ENCODE results near the gene USP24. TPM values are rescaled to one million over a fixed set of nuclear protein-coding genes. Genes with fewer than 3 reads are reported as not detected.

Gene USP24
- total RNA-seq, 1 experiment from 2014 or later: 45.7 TPM

GRCh38 chr1:55170426-55170825 lies 44.7 kb downstream of the USP24 start:
- H3K9me3 Mint-ChIP-seq (ENCODE audit: unreplicated experiment): peaks cover 8% of the 10 kb centered on the region
- H3K4me3 Mint-ChIP-seq (ENCODE audit: unreplicated experiment): no peak overlapping the region
- POLR2A ChIA-PET: no interaction called here
- H3K27ac Mint-ChIP-seq (ENCODE audit: low read depth, unreplicated experiment): peak overlapping the region; percentile 22
- intact Hi-C loops (cut with micrococcal nuclease): no loop called here
- H3K4me1 Mint-ChIP-seq (ENCODE audit: insufficient read depth, unreplicated experiment): peaks cover 5% of the 10 kb centered on the region
- H3K36me3 Mint-ChIP-seq (ENCODE audit: insufficient read depth, unreplicated experiment): peaks cover 45% of the 10 kb centered on the region
- CTCF ChIA-PET: interaction anchor here (0.6 kb wide), 1 partner anchor 92 kb away, joined by 3 read pairs; no protein-coding TSS in a partner anchor
- no peak for TF ChIP-seq CTCF (IDR thresholded peaks at IDR 0.05; ENCODE audit: unreplicated experiment)
- H3K27me3 Mint-ChIP-seq (ENCODE audit: insufficient read depth, unreplicated experiment): no peaks in the 10 kb centered on the region
- no peak for DNase-seq (ENCODE audit: unreplicated experiment)
- BruUV-seq (replicated peaks): no TSS peak

- intact Hi-C loops (cut with micrococcal nuclease): no loop called here
- H3K27me3 Mint-ChIP-seq (ENCODE audit: insufficient read depth, unreplicated experiment): no peaks in the 10 kb centered on the region
- H3K4me3 Mint-ChIP-seq (ENCODE audit: unreplicated experiment): no peak overlapping the region
- ChIA-PET CTCF (no interaction called here), POLR2A (no interaction called here)
- H3K9me3 Mint-ChIP-seq (ENCODE audit: unreplicated experiment): peaks cover 8% of the 10 kb centered on the region
- no peak for DNase-seq (ENCODE audit: unreplicated experiment)
- H3K36me3 Mint-ChIP-seq (ENCODE audit: insufficient read depth, unreplicated experiment): peaks cover 45% of the 10 kb centered on the region
- H3K27ac Mint-ChIP-seq (ENCODE audit: low read depth, unreplicated experiment): no peak overlapping the region
- H3K4me1 Mint-ChIP-seq (ENCODE audit: insufficient read depth, unreplicated experiment): peaks cover 5% of the 10 kb centered on the region
- no peak for TF ChIP-seq CTCF (IDR thresholded peaks at IDR 0.05; ENCODE audit: unreplicated experiment)
- no TSS peak for BruUV-seq (replicated peaks)
Measured at GRCh38 chr1:55169126-55169525, 46.0 kb downstream of the USP24 start.

- Mint-ChIP-seq H3K9me3 (ENCODE audit: unreplicated experiment) (peaks cover 8% of the 10 kb centered on the region), H3K27ac (ENCODE audit: low read depth, unreplicated experiment) (no peak overlapping the region), H3K4me3 (ENCODE audit: unreplicated experiment) (no peak overlapping the region), H3K27me3 (ENCODE audit: insufficient read depth, unreplicated experiment) (no peaks in the 10 kb centered on the region), H3K36me3 (ENCODE audit: insufficient read depth, unreplicated experiment) (peaks cover 45% of the 10 kb centered on the region), H3K4me1 (ENCODE audit: insufficient read depth, unreplicated experiment) (peaks cover 5% of the 10 kb centered on the region)
- ChIA-PET POLR2A (interaction anchor here (0.6 kb wide), 1 partner anchor 9 kb away, joined by 3 read pairs; no protein-coding TSS in a partner anchor), CTCF (interaction anchor here (3.9 kb wide), 1 partner anchor 109 kb away, joined by 19 read pairs; no protein-coding TSS in a partner anchor)
- no peak for DNase-seq (ENCODE audit: unreplicated experiment)
- TF ChIP-seq CTCF (IDR thresholded peaks at IDR 0.05; ENCODE audit: unreplicated experiment): no peak
- BruUV-seq (replicated peaks): no TSS peak
- intact Hi-C loops (cut with micrococcal nuclease): no loop called here
Measured at GRCh38 chr1:55168353-55168752, 46.8 kb downstream of the USP24 start.

- H3K4me3 Mint-ChIP-seq (ENCODE audit: unreplicated experiment): no peak overlapping the region
- intact Hi-C loops (cut with micrococcal nuclease): no loop called here
- ChIA-PET POLR2A (interaction anchor here (1.2 kb wide), 1 partner anchor 110 kb away, joined by 3 read pairs; no protein-coding TSS in a partner anchor), CTCF (interaction anchor here (0.6 to 3.9 kb wide), 3 partner anchors 26 to 994 kb away, joined by 3 to 19 read pairs (median 3); no protein-coding TSS in a partner anchor)
- DNase-seq (ENCODE audit: unreplicated experiment): no peak
- TF ChIP-seq CTCF (IDR thresholded peaks at IDR 0.05; ENCODE audit: unreplicated experiment): no peak
- no peaks in the 10 kb centered on the region for H3K27me3 Mint-ChIP-seq (ENCODE audit: insufficient read depth, unreplicated experiment)
- no TSS peak for BruUV-seq (replicated peaks)
- no peak overlapping the region for H3K27ac Mint-ChIP-seq (ENCODE audit: low read depth, unreplicated experiment)
- H3K4me1 Mint-ChIP-seq (ENCODE audit: insufficient read depth, unreplicated experiment): peaks cover 5% of the 10 kb centered on the region
- peaks cover 45% of the 10 kb centered on the region for H3K36me3 Mint-ChIP-seq (ENCODE audit: insufficient read depth, unreplicated experiment)
- peaks cover 8% of the 10 kb centered on the region for H3K9me3 Mint-ChIP-seq (ENCODE audit: unreplicated experiment)
Measured at GRCh38 chr1:55167224-55167871, 47.8 kb downstream of the USP24 start.
